ENCODE results near the gene TCEA2. TPM values are rescaled to one million over a fixed set of nuclear protein-coding genes. Genes with fewer than 3 reads are reported as not detected.
"Not testable (repeated sequence)": the region's sequence is repeated elsewhere in the genome, so short reads cannot be mapped to it uniquely, and the experiment has no call there.

TCEA2 gene
- total and polyA plus RNA-seq, 2 donors (not counting 1 experiment from before 2014, with no cell fraction given): 17.1 to 23.9 TPM

DNA sequence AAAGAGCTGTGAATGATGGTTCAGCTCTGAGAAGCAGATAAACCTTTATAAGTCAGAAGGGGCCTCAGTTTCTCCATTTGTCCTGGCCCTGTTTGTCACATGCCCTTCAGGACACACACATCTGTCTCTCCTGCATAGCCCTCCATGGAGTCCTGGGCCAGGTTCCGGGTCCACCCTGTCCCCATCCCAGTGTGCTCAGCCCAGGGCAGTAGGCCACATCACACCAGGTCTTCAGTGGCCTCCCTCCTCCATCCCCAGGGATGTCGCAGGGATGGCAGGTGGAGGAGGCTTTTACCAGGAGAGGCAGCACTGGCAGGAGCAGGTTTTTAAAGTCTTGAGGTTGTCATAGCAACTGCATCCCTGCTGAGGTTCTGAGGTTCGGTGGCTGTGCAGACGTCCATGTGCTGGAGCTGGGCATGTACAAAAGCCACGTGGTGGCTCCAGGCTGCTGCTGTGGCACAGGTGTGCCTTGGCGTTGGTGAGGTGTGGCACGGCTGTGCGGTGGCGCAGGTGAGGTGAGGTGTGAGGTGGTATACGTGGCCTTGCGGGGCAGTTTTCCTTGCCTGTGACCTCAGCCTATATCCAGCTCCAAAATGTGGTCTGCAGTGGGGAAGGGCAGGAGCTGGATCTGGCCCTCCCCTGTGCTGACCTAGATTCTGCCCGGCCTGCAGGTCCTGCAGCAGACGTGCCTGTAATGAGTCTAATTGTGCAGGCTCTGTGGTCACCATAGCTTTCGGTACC, 52.3 kb downstream of the TCEA2 start:
- no peaks in the 10 kb centered on the region for H3K9me3 ChIP-seq (ENCODE audit: control insufficient read depth, insufficient read depth, low read depth, low read length)
- H3K27me3 ChIP-seq (ENCODE audit: control insufficient read depth, insufficient read depth, low read length): peaks cover 2% of the 10 kb centered on the region
- no peak for DNase-seq (ENCODE audit: low read depth in 2 of 2)
- no peaks in the 10 kb centered on the region for H4K20me1 ChIP-seq (ENCODE audit: control insufficient read depth, extremely low read depth, insufficient read depth, low read length)
- no peaks in the 10 kb centered on the region for H3K4me1 ChIP-seq (ENCODE audit: control insufficient read depth, extremely low read depth, insufficient read depth, low read length)
- H3K36me3 ChIP-seq (ENCODE audit: control insufficient read depth, insufficient read depth, low read length): no peaks in the 10 kb centered on the region
- no peak overlapping the region for H3K27ac ChIP-seq (ENCODE audit: insufficient read depth, low read length)
- H3K4me3 ChIP-seq (replicated peaks in 1 of 4; ENCODE audit: control extremely low read depth in 1 of 4, insufficient read depth in 1 of 4, low read depth in 3 of 4, low read length in 4 of 4): no peak overlapping the region
- H2AFZ ChIP-seq (ENCODE audit: low read length): no peak overlapping the region
- H3K4me2 ChIP-seq (ENCODE audit: extremely low read depth, insufficient read depth, low read length): no peak overlapping the region
- TF ChIP-seq, protein P1, sequence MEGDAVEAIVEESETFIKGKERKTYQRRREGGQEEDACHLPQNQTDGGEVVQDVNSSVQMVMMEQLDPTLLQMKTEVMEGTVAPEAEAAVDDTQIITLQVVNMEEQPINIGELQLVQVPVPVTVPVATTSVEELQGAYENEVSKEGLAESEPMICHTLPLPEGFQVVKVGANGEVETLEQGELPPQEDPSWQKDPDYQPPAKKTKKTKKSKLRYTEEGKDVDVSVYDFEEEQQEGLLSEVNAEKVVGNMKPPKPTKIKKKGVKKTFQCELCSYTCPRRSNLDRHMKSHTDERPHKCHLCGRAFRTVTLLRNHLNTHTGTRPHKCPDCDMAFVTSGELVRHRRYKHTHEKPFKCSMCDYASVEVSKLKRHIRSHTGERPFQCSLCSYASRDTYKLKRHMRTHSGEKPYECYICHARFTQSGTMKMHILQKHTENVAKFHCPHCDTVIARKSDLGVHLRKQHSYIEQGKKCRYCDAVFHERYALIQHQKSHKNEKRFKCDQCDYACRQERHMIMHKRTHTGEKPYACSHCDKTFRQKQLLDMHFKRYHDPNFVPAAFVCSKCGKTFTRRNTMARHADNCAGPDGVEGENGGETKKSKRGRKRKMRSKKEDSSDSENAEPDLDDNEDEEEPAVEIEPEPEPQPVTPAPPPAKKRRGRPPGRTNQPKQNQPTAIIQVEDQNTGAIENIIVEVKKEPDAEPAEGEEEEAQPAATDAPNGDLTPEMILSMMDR (conservative IDR thresholded peaks at IDR 0.05 in 1 of 2, IDR thresholded peaks at IDR 0.05 in 1 of 2; ENCODE audit: low read depth in 1 of 2, low read length in 2 of 2): no peak
- TF ChIP-seq EZH2 (IDR thresholded peaks at IDR 0.05; ENCODE audit: low read length, missing control alignments): no peak
- no peaks in the 10 kb centered on the region for H3K79me2 ChIP-seq (ENCODE audit: control insufficient read depth, insufficient read depth, low read length)
- no peak overlapping the region for H3K9ac ChIP-seq (ENCODE audit: insufficient read depth, low read length)

DNA sequence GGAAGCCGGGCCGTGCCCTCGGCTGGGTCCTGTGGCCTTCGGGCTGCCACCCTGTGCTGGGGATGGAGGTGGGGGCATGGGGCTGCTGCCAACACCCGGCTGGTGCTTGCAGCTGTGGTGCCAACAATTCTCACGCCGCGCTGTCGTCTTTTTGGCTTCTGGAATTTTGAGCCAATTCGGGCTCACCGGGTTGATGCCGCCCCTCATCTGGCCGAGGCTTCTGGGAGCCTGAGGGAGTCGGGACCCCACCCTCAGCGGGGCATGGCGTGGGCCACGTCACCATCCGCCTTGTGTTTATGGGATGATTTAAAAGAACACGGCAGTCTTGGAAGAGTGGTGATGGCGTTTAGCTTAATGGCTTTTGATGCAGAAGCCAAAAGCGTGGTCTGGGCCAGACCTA, 53.0 kb downstream of the TCEA2 start:
- DNase-seq (ENCODE audit: low read depth in 2 of 2): no peak
- no peak overlapping the region for H3K9ac ChIP-seq (ENCODE audit: insufficient read depth, low read length)
- TF ChIP-seq, protein P1 (conservative IDR thresholded peaks at IDR 0.05 in 1 of 2, IDR thresholded peaks at IDR 0.05 in 1 of 2; ENCODE audit: low read depth in 1 of 2, low read length in 2 of 2): no peak
- no peak for TF ChIP-seq EZH2 (IDR thresholded peaks at IDR 0.05; ENCODE audit: low read length, missing control alignments)
- no peaks in the 10 kb centered on the region for H3K9me3 ChIP-seq (ENCODE audit: control insufficient read depth, insufficient read depth, low read depth, low read length)
- no peak overlapping the region for H2AFZ ChIP-seq (ENCODE audit: low read length)
- H3K36me3 ChIP-seq (ENCODE audit: control insufficient read depth, insufficient read depth, low read length): no peaks in the 10 kb centered on the region
- H3K79me2 ChIP-seq (ENCODE audit: control insufficient read depth, insufficient read depth, low read length): no peaks in the 10 kb centered on the region
- no peak overlapping the region for H3K27ac ChIP-seq (ENCODE audit: insufficient read depth, low read length)
- H3K4me2 ChIP-seq (ENCODE audit: extremely low read depth, insufficient read depth, low read length): no peak overlapping the region
- H4K20me1 ChIP-seq (ENCODE audit: control insufficient read depth, extremely low read depth, insufficient read depth, low read length): no peaks in the 10 kb centered on the region
- H3K27me3 ChIP-seq (ENCODE audit: control insufficient read depth, insufficient read depth, low read length): peaks cover 2% of the 10 kb centered on the region
- no peaks in the 10 kb centered on the region for H3K4me1 ChIP-seq (ENCODE audit: control insufficient read depth, extremely low read depth, insufficient read depth, low read length)
- H3K4me3 ChIP-seq (replicated peaks in 1 of 4; ENCODE audit: control extremely low read depth in 1 of 4, insufficient read depth in 1 of 4, low read depth in 3 of 4, low read length in 4 of 4): no peak overlapping the region

DNA sequence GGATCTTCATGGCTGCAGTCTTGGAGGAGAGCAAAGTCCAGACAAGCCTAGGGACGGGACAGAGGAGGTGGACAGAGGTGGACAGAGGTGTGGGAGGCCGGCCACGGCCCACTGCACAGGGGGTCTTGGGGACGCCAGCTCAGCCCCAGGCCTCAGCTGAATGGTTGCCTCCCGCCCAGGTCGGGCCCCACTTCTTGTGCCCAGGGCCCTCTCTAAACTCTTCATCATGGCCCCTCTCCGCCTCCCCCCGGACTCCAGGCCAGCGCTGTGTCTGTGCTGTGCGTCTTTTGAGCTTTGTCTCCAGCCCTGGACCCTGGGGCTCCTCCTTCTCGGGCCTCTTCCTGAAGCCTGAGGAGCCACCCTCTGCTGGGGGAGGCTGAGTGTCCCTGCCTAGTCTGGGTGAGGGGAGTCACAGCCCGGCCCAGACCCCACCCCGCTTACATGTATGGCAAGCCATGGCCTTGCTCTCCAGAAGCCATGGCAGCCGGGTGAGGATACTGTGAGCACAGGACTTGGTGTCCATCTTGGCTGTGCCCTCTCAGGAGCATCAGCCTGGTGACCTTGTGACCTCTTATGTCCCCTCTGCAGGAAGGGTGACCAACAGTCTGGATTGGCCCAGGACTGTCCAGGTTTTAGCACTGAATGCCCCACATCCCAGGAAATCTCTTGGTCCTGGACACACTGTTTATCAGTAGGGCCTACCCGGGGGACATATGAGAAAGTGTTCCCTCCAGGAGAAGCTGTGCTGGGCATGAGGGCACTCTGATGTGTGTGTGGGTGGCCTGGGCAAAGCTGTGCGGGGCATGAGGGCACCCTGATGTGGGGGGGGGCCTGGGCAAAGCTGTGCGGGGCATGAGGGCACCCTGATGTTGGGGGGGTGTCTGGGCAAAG, 53.8 kb downstream of the TCEA2 start:
- H3K9ac ChIP-seq (ENCODE audit: insufficient read depth, low read length): no peak overlapping the region
- TF ChIP-seq, protein P1 (conservative IDR thresholded peaks at IDR 0.05 in 1 of 2, IDR thresholded peaks at IDR 0.05 in 1 of 2; ENCODE audit: low read depth in 1 of 2, low read length in 2 of 2): no peak
- no peak for TF ChIP-seq EZH2 (IDR thresholded peaks at IDR 0.05; ENCODE audit: low read length, missing control alignments)
- H2AFZ ChIP-seq (ENCODE audit: low read length): no peak overlapping the region

DNA sequence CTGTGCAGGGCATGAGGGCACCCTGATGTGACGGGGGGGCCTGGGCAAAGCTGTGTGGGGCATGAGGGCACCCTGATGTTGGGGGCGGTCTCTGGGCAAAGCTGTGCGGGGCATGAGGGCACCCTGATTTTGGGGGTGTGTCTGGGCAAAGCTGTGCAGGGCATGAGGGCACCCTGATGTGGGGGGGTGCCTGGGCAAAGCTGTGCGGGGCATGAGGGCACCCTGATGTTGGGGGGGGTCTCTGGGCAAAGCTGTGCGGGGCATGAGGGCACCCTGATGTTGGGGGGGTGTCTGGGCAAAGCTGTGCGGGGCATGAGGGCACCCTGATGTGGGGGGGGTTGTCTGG, 54.4 kb downstream of the TCEA2 start:
- not testable (repeated sequence) for H3K4me1 ChIP-seq (ENCODE audit: control insufficient read depth, extremely low read depth, insufficient read depth, low read length); H4K20me1 ChIP-seq (ENCODE audit: control insufficient read depth, extremely low read depth, insufficient read depth, low read length); H2AFZ ChIP-seq (ENCODE audit: low read length); H3K9ac ChIP-seq (ENCODE audit: insufficient read depth, low read length); H3K4me3 ChIP-seq (replicated peaks in 1 of 4; ENCODE audit: control extremely low read depth in 1 of 4, insufficient read depth in 1 of 4, low read depth in 3 of 4, low read length in 4 of 4); H3K9me3 ChIP-seq (ENCODE audit: control insufficient read depth, insufficient read depth, low read depth, low read length); H3K27ac ChIP-seq (ENCODE audit: insufficient read depth, low read length); H3K79me2 ChIP-seq (ENCODE audit: control insufficient read depth, insufficient read depth, low read length); DNase-seq (ENCODE audit: low read depth in 2 of 2); H3K27me3 ChIP-seq (ENCODE audit: control insufficient read depth, insufficient read depth, low read length); H3K4me2 ChIP-seq (ENCODE audit: extremely low read depth, insufficient read depth, low read length); H3K36me3 ChIP-seq (ENCODE audit: control insufficient read depth, insufficient read depth, low read length)

More for the DNA sequence above, 53.8 kb downstream of the TCEA2 start:
- H3K27me3 ChIP-seq (ENCODE audit: control insufficient read depth, insufficient read depth, low read length): peaks cover 2% of the 10 kb centered on the region
- H3K79me2 ChIP-seq (ENCODE audit: control insufficient read depth, insufficient read depth, low read length): no peaks in the 10 kb centered on the region
- no peaks in the 10 kb centered on the region for H4K20me1 ChIP-seq (ENCODE audit: control insufficient read depth, extremely low read depth, insufficient read depth, low read length)
- H3K9me3 ChIP-seq (ENCODE audit: control insufficient read depth, insufficient read depth, low read depth, low read length): no peaks in the 10 kb centered on the region
- no peaks in the 10 kb centered on the region for H3K36me3 ChIP-seq (ENCODE audit: control insufficient read depth, insufficient read depth, low read length)
- H3K27ac ChIP-seq (ENCODE audit: insufficient read depth, low read length): no peak overlapping the region
- H3K4me2 ChIP-seq (ENCODE audit: extremely low read depth, insufficient read depth, low read length): no peak overlapping the region
- no peaks in the 10 kb centered on the region for H3K4me1 ChIP-seq (ENCODE audit: control insufficient read depth, extremely low read depth, insufficient read depth, low read length)
- DNase-seq (ENCODE audit: low read depth in 2 of 2): no peak
- no peak overlapping the region for H3K4me3 ChIP-seq (replicated peaks in 1 of 4; ENCODE audit: control extremely low read depth in 1 of 4, insufficient read depth in 1 of 4, low read depth in 3 of 4, low read length in 4 of 4)

Data from fibroblast of lung (primary cell).